Left ventricle myocardium inferior (tissue), 1 donor: ENCODE results near the gene COMMD3. TPM values are rescaled to one million over a fixed set of nuclear protein-coding genes. Genes with fewer than 3 reads are reported as not detected.

Experiments used
- DNase-seq: peaks from one replicate; pipeline ENCODE4 v3.0.0-alpha.2; 2020
- H3K27ac ChIP-seq: fragments of 200-600 bp; replicated peaks from 2 replicates; pipeline ENCODE4 v1.8.0; 2021
- H3K27me3 ChIP-seq: fragments of 200-600 bp; 2 replicates; pipeline ENCODE4 v1.8.0; 2021; ENCODE audit warnings: low read depth
- H3K36me3 ChIP-seq: fragments of 200-600 bp; 2 replicates; pipeline ENCODE4 v1.8.0; 2021
- H3K4me1 ChIP-seq: fragments of 200-600 bp; 2 replicates; pipeline ENCODE4 v1.8.0; 2021
- H3K4me3 ChIP-seq: fragments of 200-600 bp; 2 replicates; pipeline ENCODE4 v1.8.0; 2021; ENCODE audit warnings: mild to moderate bottlenecking, moderate library complexity
- H3K9me3 ChIP-seq: fragments of 200-600 bp; replicated peaks from 2 replicates; pipeline ENCODE4 v1.8.0; 2021
- CTCF ChIP-seq: fragments of 200-600 bp; IDR thresholded peaks from 2 replicates; pipeline ENCODE4 v1.8.0; 2021; ENCODE audit warnings: antibody characterized with exemption, mild to moderate bottlenecking, borderline replicate concordance
- intact Hi-C: fragments of 100-400 bp; cut with micrococcal nuclease; formaldehyde crosslinking; loops from one replicate; pipeline ENCODE4 v1.11.0; 2022
- total RNA-seq: library from RNA; stranded (reverse); fragmentation: NEBNext Ultra II Directional; extraction: Animal tissue kit (Norgen Biotek cat#: 25700); gene quantifications from one replicate; pipeline ENCODE4 v1.2.1, GENCODE V29; 2021
- donor health status: DM: no; HTN: yes; CAD: no; lungs with severe emphysema.

Gene COMMD3
- total RNA-seq, 1 donor from 2014 or later = 89.7 TPM

GRCh38 chr10:22366435-22366703, 50.2 kb downstream of the COMMD3 start:
- peaks cover 11% of the 10 kb centered on the region for H3K27me3 ChIP-seq
- H3K9me3 ChIP-seq = no peaks in the 10 kb centered on the region
- H3K36me3 ChIP-seq = no peaks in the 10 kb centered on the region
- DNase-seq = no peak
- no peak overlapping the region for H3K4me3 ChIP-seq
- H3K4me1 ChIP-seq = no peaks in the 10 kb centered on the region
- intact Hi-C loops = no loop called here
- TF ChIP-seq CTCF = no peak
- no peak overlapping the region for H3K27ac ChIP-seq

- no peak for TF ChIP-seq CTCF
- intact Hi-C loops = no loop called here
- Histone ChIP-seq H3K36me3 (no peaks in the 10 kb centered on the region), H3K9me3 (no peaks in the 10 kb centered on the region), H3K27ac (no peak overlapping the region), H3K4me1 (no peaks in the 10 kb centered on the region), H3K4me3 (no peak overlapping the region), H3K27me3 (peaks cover 9% of the 10 kb centered on the region)
- DNase-seq = no peak
These were observed 50.6 kb downstream of the COMMD3 start for GRCh38 chr10:22366771-22367170.

GRCh38 chr10:22367471-22367870, 51.3 kb downstream of the COMMD3 start:
- intact Hi-C loops = no loop called here
- TF ChIP-seq CTCF = no peak

GRCh38 chr10:22368402-22368801, 52.2 kb downstream of the COMMD3 start:
- Histone ChIP-seq H3K36me3 (no peaks in the 10 kb centered on the region), H3K4me3 (no peak overlapping the region), H3K27me3 (no peaks in the 10 kb centered on the region), H3K9me3 (no peaks in the 10 kb centered on the region), H3K4me1 (no peaks in the 10 kb centered on the region), H3K27ac (no peak overlapping the region)
- TF ChIP-seq CTCF = no peak
- intact Hi-C loops = no loop called here
- DNase-seq = no peak

More at GRCh38 chr10:22367471-22367870, 51.3 kb downstream of the COMMD3 start:
- Histone ChIP-seq H3K4me1 (no peaks in the 10 kb centered on the region), H3K27me3 (peaks cover 5% of the 10 kb centered on the region), H3K4me3 (no peak overlapping the region), H3K9me3 (no peaks in the 10 kb centered on the region), H3K36me3 (no peaks in the 10 kb centered on the region), H3K27ac (no peak overlapping the region)
- no peak for DNase-seq

GRCh38 chr10:22368981-22369380, 52.8 kb downstream of the COMMD3 start:
- no peaks in the 10 kb centered on the region for H3K36me3 ChIP-seq
- H3K9me3 ChIP-seq = no peaks in the 10 kb centered on the region
- no peaks in the 10 kb centered on the region for H3K27me3 ChIP-seq
- TF ChIP-seq CTCF = no peak
- no peak overlapping the region for H3K27ac ChIP-seq
- H3K4me3 ChIP-seq = no peak overlapping the region
- DNase-seq = no peak
- no peaks in the 10 kb centered on the region for H3K4me1 ChIP-seq
- intact Hi-C loops = no loop called here
